CD4-positive, alpha-beta T cell treated with Interferon gamma for 1 hour (primary cell): ENCODE measurements around the gene BRD8.

ENCODE experiments used
- DNase-seq: peaks from one replicate; pipeline ENCODE4 v3.0.0-alpha.2; 2020

BRD8 gene

DNA sequence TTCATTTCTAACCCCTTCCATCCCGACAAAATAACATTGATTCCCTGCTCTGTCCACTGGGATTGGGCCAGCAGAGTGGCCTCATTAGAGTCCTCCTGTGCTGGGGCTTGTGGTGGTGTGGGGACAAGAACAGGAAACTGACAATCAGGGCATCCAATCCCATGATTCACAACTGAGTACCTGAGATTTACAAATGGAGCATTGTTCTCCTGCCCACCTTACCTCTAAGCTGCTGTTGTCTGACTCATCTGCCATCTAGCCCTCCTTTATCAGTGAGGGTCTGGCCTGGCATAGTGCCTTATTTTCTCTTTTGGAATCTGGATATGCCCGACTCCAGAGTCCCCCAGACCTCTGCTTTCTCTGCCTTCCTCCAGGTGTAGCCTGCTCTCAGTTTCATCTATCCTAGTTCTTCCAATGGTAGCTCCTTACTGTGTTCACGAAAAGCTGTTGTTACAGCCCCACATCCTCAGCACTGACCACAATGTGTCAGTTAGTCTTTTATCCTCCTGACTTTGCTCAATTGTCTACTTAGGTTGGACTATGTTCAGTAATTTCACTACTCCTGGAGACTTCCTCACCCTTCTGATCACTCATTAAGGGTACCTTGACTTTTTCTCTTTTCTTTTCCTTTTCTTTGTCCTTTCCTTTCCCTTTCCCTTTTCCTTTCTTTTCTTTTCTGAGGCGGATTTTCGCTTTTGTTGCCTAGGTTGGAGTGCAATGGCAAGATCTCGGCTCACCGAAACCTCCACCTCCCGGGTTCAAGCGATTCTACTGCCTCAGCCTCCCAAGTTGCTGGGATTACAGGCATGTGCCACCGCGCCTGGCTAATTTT lies 81.2 kb downstream of the BRD8 start:
- no peak for DNase-seq

DNA sequence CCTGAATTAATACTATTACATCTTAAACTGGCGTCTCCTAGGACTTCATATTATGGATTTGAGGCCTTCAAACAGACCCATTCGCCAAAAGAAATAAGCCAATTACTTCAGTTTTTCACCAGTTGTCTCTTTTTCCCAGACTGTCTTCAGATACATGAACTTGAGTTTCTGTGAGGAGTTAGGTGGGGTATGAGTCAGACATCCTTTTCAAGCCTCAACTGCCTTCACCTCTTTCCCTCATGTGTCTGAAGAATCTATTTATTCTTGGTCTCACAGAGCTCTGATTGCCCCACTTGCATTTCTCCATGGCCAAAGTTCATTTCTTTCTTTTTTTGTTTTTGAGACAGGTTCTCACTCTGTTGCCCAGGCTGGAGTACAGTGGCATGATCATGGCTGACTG lies 82.1 kb downstream of the BRD8 start:
- no peak for DNase-seq

DNA sequence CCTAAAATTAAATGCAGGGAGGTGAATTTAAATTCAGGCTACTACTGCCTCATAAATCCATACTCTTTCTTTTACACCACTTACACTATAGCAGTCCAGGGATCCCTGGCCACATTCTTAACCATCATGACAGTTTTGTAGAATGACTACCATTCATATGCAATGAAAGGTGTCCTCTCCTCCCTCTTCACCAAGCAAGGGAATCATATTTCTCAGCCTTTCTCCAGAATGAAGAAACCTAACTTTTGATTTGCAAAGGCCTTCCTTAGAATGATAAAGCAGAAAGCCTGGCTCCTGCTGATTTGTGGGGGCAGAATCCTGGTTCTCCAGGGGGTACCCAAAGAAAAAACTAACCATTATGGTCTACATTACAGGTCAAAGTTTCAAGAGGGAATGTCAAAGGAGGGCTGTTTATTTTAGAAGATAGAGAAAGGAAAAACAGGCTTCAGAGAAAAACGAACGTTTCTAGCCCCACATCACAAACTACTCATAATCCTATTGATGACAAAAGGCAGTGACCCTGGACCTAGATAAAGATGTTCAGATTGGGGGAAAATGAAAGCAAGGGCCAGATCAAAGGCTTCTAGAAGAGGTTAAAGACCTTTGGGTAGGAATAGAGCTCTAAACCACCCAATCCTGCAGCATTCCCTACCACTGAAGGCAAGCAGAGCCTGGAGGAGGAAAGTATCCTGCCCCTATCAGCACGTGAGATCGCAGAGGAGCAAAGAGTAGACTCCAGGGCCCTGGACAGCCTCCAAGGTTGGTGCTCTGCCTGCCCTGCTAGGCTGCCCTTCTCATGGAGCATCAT lies 83.1 kb downstream of the BRD8 start:
- DNase-seq = no peak

DNA sequence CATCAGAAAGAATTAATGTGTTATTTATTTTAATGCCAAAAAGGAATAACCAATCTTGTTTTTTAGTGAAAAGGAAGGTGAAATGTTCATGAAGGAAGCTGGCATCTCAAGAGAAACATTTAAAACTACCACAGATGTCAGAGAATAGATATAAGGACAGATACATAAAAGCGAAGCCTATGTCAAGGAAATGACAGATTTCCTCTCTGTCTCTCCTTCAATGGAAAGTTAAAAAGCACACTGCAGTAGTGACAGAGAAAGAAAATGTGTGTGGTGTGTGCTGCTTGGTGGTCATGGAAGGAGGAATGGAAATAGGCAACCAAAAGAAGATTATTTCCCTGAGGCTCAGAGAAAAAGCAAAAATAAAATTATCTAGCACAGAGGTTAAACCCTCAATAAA lies 85.4 kb downstream of the BRD8 start:
- DNase-seq = no peak

DNA sequence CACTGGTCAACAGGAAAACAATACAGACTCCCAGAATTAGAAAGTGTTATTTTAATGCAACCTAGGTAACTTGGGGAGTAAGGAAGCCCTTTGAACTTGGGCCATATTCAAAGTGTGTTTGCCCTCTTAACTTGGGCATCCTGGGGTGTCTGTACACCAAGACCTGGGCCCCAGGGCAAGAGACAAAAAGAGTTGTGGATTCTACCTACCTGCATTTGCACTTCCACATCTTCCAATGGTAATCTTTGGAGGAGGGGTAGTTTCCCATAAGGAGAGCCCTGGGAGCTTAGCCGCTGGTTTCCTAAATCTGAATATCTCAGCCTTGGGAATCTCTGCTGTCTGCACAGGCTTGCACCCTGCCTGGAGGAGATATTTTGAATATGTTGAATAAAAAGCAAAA lies 86.1 kb downstream of the BRD8 start:
- no peak for DNase-seq

DNA sequence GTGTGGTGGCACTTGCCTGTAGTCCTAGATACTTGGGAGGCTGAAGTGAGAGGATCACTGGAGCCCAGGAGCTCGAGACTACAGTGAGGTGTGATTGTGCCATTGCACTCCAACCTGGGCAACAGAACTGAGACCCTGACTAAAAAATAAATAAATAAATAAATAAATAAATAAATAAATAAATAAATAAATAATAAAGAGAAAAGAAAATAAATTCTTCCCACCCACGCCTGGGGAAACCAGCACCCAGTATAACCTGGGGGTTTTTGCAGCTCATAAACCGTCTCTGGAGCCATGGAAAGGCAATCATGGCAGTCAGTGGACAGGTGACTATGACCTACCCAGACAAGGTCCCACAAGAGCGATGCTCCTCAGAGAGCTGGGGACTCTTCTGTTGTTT lies 86.7 kb downstream of the BRD8 start:
- no peak for DNase-seq
